Muscle of arm (tissue), 12 donors: ENCODE results near the gene AGBL1. TPM values are rescaled to one million over a fixed set of nuclear protein-coding genes. Genes with fewer than 3 reads are reported as not detected.
"Not testable (repeated sequence)": the region's sequence is repeated elsewhere in the genome, so short reads cannot be mapped to it uniquely, and the experiment has no call there.

Source experiments
- DNase-seq: peaks from one replicate; pipeline ENCODE4 v3.0.0-alpha.2; 2013
- polyA plus RNA-seq, 12 donors: library from polyadenylated mRNA; unstranded; fragments of 120-200 nt; gene quantifications; one replicate each; pipeline ENCODE4 v1.2.1, GENCODE V29; 2013; ENCODE audit not compliant: insufficient read length in 12 of 12

The AGBL1 gene
- polyA plus RNA-seq, 12 donors = 3.0 to 30.7 (median 18.7) TPM; not detected in 1

GRCh38 chr15:86932456-86932855, 852.8 kb downstream of the AGBL1 start:
- no peak for DNase-seq

- DNase-seq = no peak
Measured at GRCh38 chr15:86935841-86936240, 856.2 kb downstream of the AGBL1 start.

- DNase-seq = no peak
Measured at GRCh38 chr15:86942285-86942684, 862.6 kb downstream of the AGBL1 start.

GRCh38 chr15:86948719-86949118, 869.0 kb downstream of the AGBL1 start:
- no peak for DNase-seq

GRCh38 chr15:86959254-86959653, 879.6 kb downstream of the AGBL1 start:
- no peak for DNase-seq

- no peak for DNase-seq
Measured at GRCh38 chr15:86961669-86962068, 882.0 kb downstream of the AGBL1 start.

- no peak for DNase-seq
Measured at GRCh38 chr15:86964271-86964670, 884.6 kb downstream of the AGBL1 start.

- no peak for DNase-seq
Measured at GRCh38 chr15:86968244-86968643, 888.6 kb downstream of the AGBL1 start.

GRCh38 chr15:86969364-86969763, 889.7 kb downstream of the AGBL1 start:
- no peak for DNase-seq

- no peak for DNase-seq
Measured at GRCh38 chr15:86973284-86973844, 893.7 kb downstream of the AGBL1 start.

GRCh38 chr15:86988033-86988432, 908.4 kb downstream of the AGBL1 start:
- no peak for DNase-seq

- DNase-seq = no peak
Measured at GRCh38 chr15:87021751-87022150, 942.1 kb downstream of the AGBL1 start.

GRCh38 chr15:87031540-87032230, 952.0 kb downstream of the AGBL1 start:
- DNase-seq = no peak

- no peak for DNase-seq
Measured at GRCh38 chr15:87032295-87032694, 952.6 kb downstream of the AGBL1 start.

- DNase-seq = no peak
Measured at GRCh38 chr15:87033056-87033455, 953.4 kb downstream of the AGBL1 start.

- DNase-seq = no peak
Measured at GRCh38 chr15:87034886-87035285, 955.2 kb downstream of the AGBL1 start.

GRCh38 chr15:87038404-87038803, 958.7 kb downstream of the AGBL1 start:
- DNase-seq = no peak

GRCh38 chr15:87042619-87043018, 962.9 kb downstream of the AGBL1 start:
- DNase-seq = not testable (repeated sequence)

GRCh38 chr15:87045746-87046145, 966.1 kb downstream of the AGBL1 start:
- no peak for DNase-seq

- DNase-seq = no peak
Measured at GRCh38 chr15:87047203-87047965, 967.7 kb downstream of the AGBL1 start.
